HEK293 (cell line): ENCODE data around the gene NECAB3.

Source experiments
- CTCF ChIP-seq: fragments of 450-650 bp; formaldehyde crosslinking; IDR thresholded peaks from 2 replicates; pipeline ENCODE4 v1.5.1; 2016; ENCODE audit warnings: missing biosample characterization, missing genetic modification characterization
- OSR2 ChIP-seq: fragments of 450-650 bp; formaldehyde crosslinking; IDR thresholded peaks from 2 replicates; pipeline ENCODE4 v1.5.1; 2016; ENCODE audit warnings: missing biosample characterization, missing genetic modification characterization
- PRDM10 ChIP-seq: fragments of 450-650 bp; formaldehyde crosslinking; IDR thresholded peaks from 2 replicates; pipeline ENCODE4 v1.5.1; 2016; ENCODE audit warnings: missing biosample characterization, missing genetic modification characterization
- ZNF302 ChIP-seq: fragments of 450-650 bp; formaldehyde crosslinking; IDR thresholded peaks from 2 replicates; pipeline ENCODE4 v1.5.1; 2016; ENCODE audit warnings: missing biosample characterization, missing genetic modification characterization, low read depth
- ZNF529 ChIP-seq: fragments of 450-650 bp; formaldehyde crosslinking; IDR thresholded peaks from 2 replicates; pipeline ENCODE4 v1.5.1; 2017; ENCODE audit warnings: missing genetic modification characterization, missing biosample characterization; ENCODE audit not compliant: insufficient replicate concordance
- ZNF776 ChIP-seq: fragments of 450-650 bp; formaldehyde crosslinking; IDR thresholded peaks from 2 replicates; pipeline ENCODE4 v1.5.0; 2017; ENCODE audit warnings: missing biosample characterization, missing genetic modification characterization, borderline replicate concordance
- ZXDB ChIP-seq: fragments of 450-650 bp; formaldehyde crosslinking; IDR thresholded peaks from 2 replicates; pipeline ENCODE4 v1.5.1; 2016; ENCODE audit warnings: missing biosample characterization, missing genetic modification characterization
- TF ChIP-seq, protein P1 (sequence below): fragments of 450-650 bp; formaldehyde crosslinking; IDR thresholded peaks from 2 replicates; pipeline ENCODE4 v1.5.1; 2016; ENCODE audit warnings: missing biosample characterization, missing genetic modification characterization

- TF ChIP-seq OSR2 (no peak), ZNF302 (no peak), ZNF529 (tag by site-specific recombination) (no peak), PRDM10 (tag by site-specific recombination) (no peak), CTCF (tag by site-specific recombination) (no peak), ZXDB (no peak), ZNF776 (no peak)
- TF ChIP-seq, protein P1, sequence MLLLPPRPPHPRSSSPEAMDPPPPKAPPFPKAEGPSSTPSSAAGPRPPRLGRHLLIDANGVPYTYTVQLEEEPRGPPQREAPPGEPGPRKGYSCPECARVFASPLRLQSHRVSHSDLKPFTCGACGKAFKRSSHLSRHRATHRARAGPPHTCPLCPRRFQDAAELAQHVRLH (tag by site-specific recombination): no peak
These were observed 24.0 kb downstream of the NECAB3 start for GRCh38 chr20:33650111-33650752.
